OCI-LY7 (cell line): ENCODE measurements around the gene TTLL10. TPM values are rescaled to one million over a fixed set of nuclear protein-coding genes. Genes with fewer than 3 reads are reported as not detected.
A peak's percentile ranks its signal among the peaks of the same experiment; 100 is the strongest.

Experiments used
- BruUV-seq: library from RNA; stranded (reverse); fragments of 400-500 nt; replicated peaks from 2 replicates; lab custom pipeline; 2021; lab: Mats Ljungman, UMichigan
- CTCF ChIA-PET: fragments of 300-600 bp; sonication (Branson Sonifier 250); formaldehyde crosslinking; loops from one replicate; lab custom pipeline; 2022; ENCODE audit warnings: antibody characterized with exemption; ENCODE audit not compliant: unreplicated experiment; lab: Charles Lee
- POLR2A ChIA-PET: fragments of 300-600 bp; sonication (Branson Sonifier 250); formaldehyde crosslinking; loops from one replicate; lab custom pipeline; 2022; ENCODE audit warnings: antibody characterized with exemption; lab: Charles Lee
- DNase-seq: peaks from one replicate; pipeline ENCODE4 v3.0.0-alpha.2; 2015; ENCODE audit warnings: low spot score
- H2AFZ ChIP-seq: fragments of 200-600 bp; sonication (generic), shearing (Covaris generic); 2 replicates; pipeline ENCODE4 v1.6.1; 2014; ENCODE audit warnings: mild to moderate bottlenecking, antibody characterized with exemption, low read length, moderate library complexity
- H3K27ac ChIP-seq: fragments of 200-600 bp; sonication (generic); 2 replicates; pipeline ENCODE4 v1.5.1; 2014; ENCODE audit warnings: mixed run types, low read depth, mild to moderate bottlenecking, moderate library complexity, low read length, inconsistent platforms; ENCODE audit not compliant: poor library complexity, severe bottlenecking
- H3K36me3 ChIP-seq: fragments of 200-600 bp; sonication (generic); 2 replicates; pipeline ENCODE4 v1.6.1; 2014; ENCODE audit warnings: mild to moderate bottlenecking, antibody characterized with exemption, low read length, moderate library complexity, mixed read lengths; ENCODE audit not compliant: insufficient read depth
- H3K4me1 ChIP-seq: fragments of 200-600 bp; sonication (generic); 2 replicates; pipeline ENCODE4 v1.5.1; 2014; ENCODE audit warnings: mild to moderate bottlenecking, low read length; ENCODE audit not compliant: insufficient read depth, poor library complexity, severe bottlenecking
- H3K4me2 ChIP-seq: fragments of 200-600 bp; sonication (generic); 2 replicates; pipeline ENCODE4 v1.6.1; 2014; ENCODE audit warnings: mild to moderate bottlenecking, low read length
- H3K4me3 ChIP-seq: fragments of 200-600 bp; sonication (generic); 2 replicates; pipeline ENCODE4 v1.5.1; 2014; ENCODE audit warnings: mild to moderate bottlenecking, low read depth, low read length; ENCODE audit not compliant: poor library complexity, severe bottlenecking
- H3K79me2 ChIP-seq: fragments of 200-600 bp; sonication (generic); 2 replicates; pipeline ENCODE4 v1.6.1; 2016; ENCODE audit warnings: low read depth, mild to moderate bottlenecking, low read length, moderate library complexity, mixed read lengths; ENCODE audit not compliant: insufficient read depth
- H3K9me2 ChIP-seq: fragments of 200-600 bp; sonication (generic); 2 replicates; pipeline ENCODE4 v1.6.1; 2016; ENCODE audit warnings: mild to moderate bottlenecking, low read length, mixed read lengths; ENCODE audit not compliant: insufficient read depth
- H3K9me3 ChIP-seq: fragments of 200-600 bp; sonication (generic); 2 replicates; pipeline ENCODE4 v1.6.1; 2014; ENCODE audit warnings: mild to moderate bottlenecking, mixed run types, low read length, mixed read lengths
- H4K20me1 ChIP-seq: fragments of 200-600 bp; sonication (generic); 2 replicates; pipeline ENCODE4 v1.6.1; 2014; ENCODE audit warnings: mild to moderate bottlenecking, antibody characterized with exemption, low read length, moderate library complexity, mixed read lengths; ENCODE audit not compliant: insufficient read depth
- CTCF ChIP-seq: fragments of 200-600 bp; sonication (generic); conservative IDR thresholded peaks from 2 replicates; pipeline ENCODE4 v1.5.1; 2014; ENCODE audit warnings: mild to moderate bottlenecking, antibody characterized with exemption, low read length, moderate library complexity, mixed read lengths
- EZH2phosphoT487 ChIP-seq: fragments of 200-600 bp; sonication (generic); IDR thresholded peaks from 2 replicates; pipeline ENCODE4 v1.6.1; 2018; ENCODE audit warnings: low read depth, borderline replicate concordance, mild to moderate bottlenecking, mixed run types, antibody characterized with exemption, low read length, moderate library complexity, mixed read lengths
- intact Hi-C: fragments of 100-400 bp; cut with micrococcal nuclease; formaldehyde crosslinking; loops from one replicate; pipeline ENCODE4 v1.10.0; 2022; ENCODE audit not compliant: unreplicated experiment
- microRNA-seq: library from miRNA; unstranded; fragments of <30 nt; microRNA quantifications from one replicate; pipeline ENCODE4 v1.2.0, GENCODE V29; 2022; ENCODE audit warnings: borderline replicate concordance
- small RNA-seq: library from RNA; depleted of rRNA; stranded (forward); fragments of <200 nt; gene quantifications from one replicate; pipeline ENCODE3, GENCODE V24; 2014
- total RNA-seq, 2 experiments: library from RNA; depleted of rRNA in 1 of 2; stranded (reverse); fragments of >200 nt in 1 of 2; shearing (Covaris generic) in 1 of 2; gene quantifications; 2 replicates each; pipeline ENCODE4 v1.2.3, GENCODE V29; 2014 to 2022

TTLL10 gene
- total RNA-seq, 2 experiments from 2014 or later, result not detected

GRCh38 chr1:1247341-1247913 lies 73.7 kb downstream of the TTLL10 start:
- Histone ChIP-seq H2AFZ (no peak overlapping the region), H3K9me2 (no peaks in the 10 kb centered on the region), H3K79me2 (no peaks in the 10 kb centered on the region), H3K9me3 (no peaks in the 10 kb centered on the region), H3K4me3 (no peak overlapping the region), H4K20me1 (no peaks in the 10 kb centered on the region), H3K4me1 (peaks cover 9% of the 10 kb centered on the region), H3K36me3 (0 out of 2 replicates have a peak, but pooled peaks cover 5% of the 10 kb centered on the region), H3K27ac (no peak overlapping the region), H3K4me2 (no peak overlapping the region)
- intact Hi-C loops, result no loop called here
- ChIA-PET CTCF (no interaction called here), POLR2A (no interaction called here)
- no peak for DNase-seq
- TF ChIP-seq CTCF (no peak), EZH2phosphoT487 (no peak)
- BruUV-seq, result no TSS peak

Small RNA genes within 50 kb of the gene (microRNA-seq; reads per million reads assigned to microRNA genes)
- gene MIR200A (47.7 reads per million, percentile 43 among the genes with 10 or more reads in this experiment), gene MIR200B (144 reads per million, percentile 62 among the genes with 10 or more reads in this experiment), gene MIR429 (15.1 reads per million, percentile 23 among the genes with 10 or more reads in this experiment)

Small RNA genes within 50 kb of the gene (small RNA-seq; reads per million reads assigned to genes)
- not detected for gene MIR200A
- gene MIR200B, result not detected
- gene MIR429, result not detected

Other genes with a start within 250 kb of the TTLL10 start
- gene SAMD11, start 250.0 kb upstream of the TTLL10 start, total RNA-seq (2014; rRNA removed; shearing (Covaris generic)), result 0.06 TPM in 1 of 2 replicates, not detected in the other
- not detected in 2 replicates for gene SAMD11, start 250.0 kb upstream of the TTLL10 start, total RNA-seq (2022)
- gene NOC2L, start 214.6 kb upstream of the TTLL10 start, total RNA-seq (2014; rRNA removed; shearing (Covaris generic)), result 77.9 and 84.0 TPM in 2 replicates
- 72.1 and 99.0 TPM in 2 replicates for gene NOC2L, start 214.6 kb upstream of the TTLL10 start, total RNA-seq (2022)
- gene KLHL17, start 213.3 kb upstream of the TTLL10 start, total RNA-seq (2014; rRNA removed; shearing (Covaris generic)), result 20.7 and 21.7 TPM in 2 replicates
- gene KLHL17, start 213.3 kb upstream of the TTLL10 start, total RNA-seq (2022), result 23.3 and 24.2 TPM in 2 replicates
- 0.05 TPM in 1 of 2 replicates, not detected in the other for gene PLEKHN1, start 207.4 kb upstream of the TTLL10 start, total RNA-seq (2014; rRNA removed; shearing (Covaris generic))
- not detected in 2 replicates for gene PLEKHN1, start 207.4 kb upstream of the TTLL10 start, total RNA-seq (2022)
- gene PERM1, start 191.8 kb upstream of the TTLL10 start, total RNA-seq (2014; rRNA removed; shearing (Covaris generic)), result not detected in 2 replicates
- gene PERM1, start 191.8 kb upstream of the TTLL10 start, total RNA-seq (2022), result not detected in 2 replicates
- gene HES4, start 173.8 kb upstream of the TTLL10 start, total RNA-seq (2014; rRNA removed; shearing (Covaris generic)), result not detected in 2 replicates
- gene HES4, start 173.8 kb upstream of the TTLL10 start, total RNA-seq (2022), result not detected in 2 replicates
- gene ISG15, start 160.4 kb upstream of the TTLL10 start, total RNA-seq (2014; rRNA removed; shearing (Covaris generic)), result 99.9 and 110 TPM in 2 replicates
- 53.4 and 65.4 TPM in 2 replicates for gene ISG15, start 160.4 kb upstream of the TTLL10 start, total RNA-seq (2022)
- 2.2 and 2.7 TPM in 2 replicates for gene AGRN, start 153.8 kb upstream of the TTLL10 start, total RNA-seq (2014; rRNA removed; shearing (Covaris generic))
- gene AGRN, start 153.8 kb upstream of the TTLL10 start, total RNA-seq (2022), result 9.1 and 9.8 TPM in 2 replicates
- not detected in 2 replicates for gene RNF223, start 99.6 kb upstream of the TTLL10 start, total RNA-seq (2014; rRNA removed; shearing (Covaris generic))
- not detected in 2 replicates for gene RNF223, start 99.6 kb upstream of the TTLL10 start, total RNA-seq (2022)
- 13.1 and 27.6 TPM in 2 replicates for gene C1orf159, start 57.8 kb upstream of the TTLL10 start, total RNA-seq (2014; rRNA removed; shearing (Covaris generic))
- 24.1 and 24.5 TPM in 2 replicates for gene C1orf159, start 57.8 kb upstream of the TTLL10 start, total RNA-seq (2022)
- not detected in 2 replicates for gene TNFRSF18, start 32.7 kb downstream of the TTLL10 start, total RNA-seq (2014; rRNA removed; shearing (Covaris generic))
- gene TNFRSF18, start 32.7 kb downstream of the TTLL10 start, total RNA-seq (2022), result not detected in 2 replicates
- not detected in 2 replicates for gene TNFRSF4, start 40.3 kb downstream of the TTLL10 start, total RNA-seq (2014; rRNA removed; shearing (Covaris generic))
- 1.1 and 1.4 TPM in 2 replicates for gene TNFRSF4, start 40.3 kb downstream of the TTLL10 start, total RNA-seq (2022)
- gene SDF4, start 58.1 kb downstream of the TTLL10 start, total RNA-seq (2014; rRNA removed; shearing (Covaris generic)), result 44.2 and 47.7 TPM in 2 replicates
- gene SDF4, start 58.1 kb downstream of the TTLL10 start, total RNA-seq (2022), result 82.8 and 85.7 TPM in 2 replicates
- gene B3GALT6, start 58.4 kb downstream of the TTLL10 start, total RNA-seq (2014; rRNA removed; shearing (Covaris generic)), result 36.2 and 37.7 TPM in 2 replicates
- gene B3GALT6, start 58.4 kb downstream of the TTLL10 start, total RNA-seq (2022), result 25.0 and 27.1 TPM in 2 replicates
- 0.49 and 1.8 TPM in 2 replicates for gene C1QTNF12, start 72.8 kb downstream of the TTLL10 start, total RNA-seq (2014; rRNA removed; shearing (Covaris generic))
- 6.1 and 7.0 TPM in 2 replicates for gene C1QTNF12, start 72.8 kb downstream of the TTLL10 start, total RNA-seq (2022)
- gene UBE2J2, start 100.0 kb downstream of the TTLL10 start, total RNA-seq (2014; rRNA removed; shearing (Covaris generic)), result 61.6 and 69.2 TPM in 2 replicates
- 87.0 and 88.7 TPM in 2 replicates for gene UBE2J2, start 100.0 kb downstream of the TTLL10 start, total RNA-seq (2022)
- 3.9 and 6.2 TPM in 2 replicates for gene SCNN1D, start 106.6 kb downstream of the TTLL10 start, total RNA-seq (2014; rRNA removed; shearing (Covaris generic))
- 11.3 and 12.7 TPM in 2 replicates for gene SCNN1D, start 106.6 kb downstream of the TTLL10 start, total RNA-seq (2022)
- 26.3 and 26.8 TPM in 2 replicates for gene ACAP3, start 134.1 kb downstream of the TTLL10 start, total RNA-seq (2014; rRNA removed; shearing (Covaris generic))
- 47.6 and 47.7 TPM in 2 replicates for gene ACAP3, start 134.1 kb downstream of the TTLL10 start, total RNA-seq (2022)
- 41.8 and 57.1 TPM in 2 replicates for gene PUSL1, start 134.7 kb downstream of the TTLL10 start, total RNA-seq (2014; rRNA removed; shearing (Covaris generic))
- 31.3 and 32.2 TPM in 2 replicates for gene PUSL1, start 134.7 kb downstream of the TTLL10 start, total RNA-seq (2022)
- gene INTS11, start 150.8 kb downstream of the TTLL10 start, total RNA-seq (2014; rRNA removed; shearing (Covaris generic)), result 128 and 142 TPM in 2 replicates
- gene INTS11, start 150.8 kb downstream of the TTLL10 start, total RNA-seq (2022), result 146 and 162 TPM in 2 replicates
- gene CPTP, start 150.9 kb downstream of the TTLL10 start, total RNA-seq (2014; rRNA removed; shearing (Covaris generic)), result 16.6 and 18.5 TPM in 2 replicates
- gene CPTP, start 150.9 kb downstream of the TTLL10 start, total RNA-seq (2022), result 20.3 and 20.6 TPM in 2 replicates
- 0.41 and 1.1 TPM in 2 replicates for gene TAS1R3, start 157.4 kb downstream of the TTLL10 start, total RNA-seq (2014; rRNA removed; shearing (Covaris generic))
- 0.99 and 1.2 TPM in 2 replicates for gene TAS1R3, start 157.4 kb downstream of the TTLL10 start, total RNA-seq (2022)
- 41.7 and 47.1 TPM in 2 replicates for gene DVL1, start 175.5 kb downstream of the TTLL10 start, total RNA-seq (2014; rRNA removed; shearing (Covaris generic))
- gene DVL1, start 175.5 kb downstream of the TTLL10 start, total RNA-seq (2022), result 27.8 and 30.7 TPM in 2 replicates
- gene MXRA8, start 184.7 kb downstream of the TTLL10 start, total RNA-seq (2014; rRNA removed; shearing (Covaris generic)), result not detected in 2 replicates
- gene MXRA8, start 184.7 kb downstream of the TTLL10 start, total RNA-seq (2022), result not detected in 2 replicates
- gene AURKAIP1, start 201.3 kb downstream of the TTLL10 start, total RNA-seq (2014; rRNA removed; shearing (Covaris generic)), result 156 and 163 TPM in 2 replicates
- 145 and 172 TPM in 2 replicates for gene AURKAIP1, start 201.3 kb downstream of the TTLL10 start, total RNA-seq (2022)
- 297 and 307 TPM in 2 replicates for gene CCNL2, start 225.5 kb downstream of the TTLL10 start, total RNA-seq (2014; rRNA removed; shearing (Covaris generic))
- gene CCNL2, start 225.5 kb downstream of the TTLL10 start, total RNA-seq (2022), result 213 and 238 TPM in 2 replicates
- gene MRPL20, start 233.4 kb downstream of the TTLL10 start, total RNA-seq (2014; rRNA removed; shearing (Covaris generic)), result 165 and 196 TPM in 2 replicates
- 116 and 143 TPM in 2 replicates for gene MRPL20, start 233.4 kb downstream of the TTLL10 start, total RNA-seq (2022)
- gene ANKRD65, start 247.4 kb downstream of the TTLL10 start, total RNA-seq (2014; rRNA removed; shearing (Covaris generic)), result not detected in 2 replicates
- not detected in 2 replicates for gene ANKRD65, start 247.4 kb downstream of the TTLL10 start, total RNA-seq (2022)